Natural killer cell (primary cell): ENCODE data around the gene COX6B2. TPM values are rescaled to one million over a fixed set of nuclear protein-coding genes. Genes with fewer than 3 reads are reported as not detected.

ENCODE experiments used
- ATAC-seq, 3 donors: fragments of 150-1000 bp in 2 of 3; fragments of 200-7000 bp in 1 of 3; cut with Tn5 transposase; 1 replicate in 1 of 3; 2 replicates in 2 of 3; pipeline ENCODE4 v1.10.0; 2021; ENCODE audit warnings: mild to moderate bottlenecking in 2 of 3, moderate library complexity in 2 of 3
- DNase-seq, 2 donors: peaks; one replicate each; pipeline versions ENCODE4 v3.0.0 to v3.0.0-alpha.2; 2013 to 2021; ENCODE audit warnings: mixed read lengths in 1 of 2
- H3K27ac ChIP-seq: one replicate; pipeline ENCODE4 v1.5.1; 2013; ENCODE audit warnings: mild to moderate bottlenecking, low read length
- H3K27me3 ChIP-seq: one replicate; pipeline ENCODE4 v1.6.1; 2013; ENCODE audit warnings: low read length; ENCODE audit not compliant: control insufficient read depth, insufficient read depth
- H3K36me3 ChIP-seq: one replicate; pipeline ENCODE4 v1.6.1; 2013; ENCODE audit warnings: low read length; ENCODE audit not compliant: control insufficient read depth, insufficient read depth
- H3K4me1 ChIP-seq: one replicate; pipeline ENCODE4 v1.6.1; 2013; ENCODE audit warnings: low read length; ENCODE audit not compliant: control insufficient read depth, insufficient read depth
- H3K4me3 ChIP-seq: one replicate; pipeline ENCODE4 v1.5.1; 2013; ENCODE audit warnings: low read length
- H3K9me3 ChIP-seq: one replicate; pipeline ENCODE4 v1.6.1; 2013; ENCODE audit warnings: low read length; ENCODE audit not compliant: control insufficient read depth, insufficient read depth
- H3K27ac Mint-ChIP-seq, 2 donors: one replicate each; pipeline ENCODE4 v1.8.0; 2022; ENCODE audit warnings: mild to moderate bottlenecking in 2 of 2, mixed read lengths in 2 of 2, moderate library complexity in 1 of 2
- H3K27me3 Mint-ChIP-seq, 2 donors: one replicate each; pipeline ENCODE4 v1.8.0; 2022; ENCODE audit warnings: low read depth in 2 of 2, mixed read lengths in 2 of 2
- H3K36me3 Mint-ChIP-seq: one replicate; pipeline ENCODE4 v1.8.0; 2022; ENCODE audit warnings: mixed read lengths
- H3K4me1 Mint-ChIP-seq, 2 donors: one replicate each; pipeline ENCODE4 v1.8.0; 2022; ENCODE audit warnings: mixed read lengths in 2 of 2
- H3K4me3 Mint-ChIP-seq: one replicate; pipeline ENCODE4 v1.8.0; 2022; ENCODE audit warnings: mild to moderate bottlenecking, moderate library complexity, mixed read lengths
- H3K9me3 Mint-ChIP-seq, 2 donors: one replicate each; pipeline ENCODE4 v1.8.0; 2022; ENCODE audit warnings: mixed read lengths in 2 of 2
- WGBS: methylation state at CpG from one replicate; pipeline ENCODE4 v1.1.7; 2013; ENCODE audit warnings: missing lambda C conversion rate; ENCODE audit not compliant: insufficient coverage; 5-methylcytosine and 5-hydroxymethylcytosine counted together
- intact Hi-C: fragments of 100-400 bp; cut with micrococcal nuclease; formaldehyde crosslinking; loops from one replicate; pipeline ENCODE4 v1.14.2; 2022
- total RNA-seq, 4 donors: library from RNA; stranded (reverse); fragments of 120-200 nt in 1 of 4; gene quantifications; one replicate each; pipeline versions ENCODE4 v1.2.3 to v1.2.4, GENCODE V29; 2013 to 2022
- TF ChIP-seq, protein P1 (sequence below): fragments of 200-600 bp; IDR thresholded peaks from one replicate; pipeline ENCODE4 v1.8.0; 2022; ENCODE audit warnings: antibody characterized with exemption

Gene COX6B2
- total RNA-seq, 3 donors from 2014 or later (not counting 1 experiment from before 2014, with no cell fraction given), result 0.26 to 6.5 TPM; not detected in 1

DNA sequence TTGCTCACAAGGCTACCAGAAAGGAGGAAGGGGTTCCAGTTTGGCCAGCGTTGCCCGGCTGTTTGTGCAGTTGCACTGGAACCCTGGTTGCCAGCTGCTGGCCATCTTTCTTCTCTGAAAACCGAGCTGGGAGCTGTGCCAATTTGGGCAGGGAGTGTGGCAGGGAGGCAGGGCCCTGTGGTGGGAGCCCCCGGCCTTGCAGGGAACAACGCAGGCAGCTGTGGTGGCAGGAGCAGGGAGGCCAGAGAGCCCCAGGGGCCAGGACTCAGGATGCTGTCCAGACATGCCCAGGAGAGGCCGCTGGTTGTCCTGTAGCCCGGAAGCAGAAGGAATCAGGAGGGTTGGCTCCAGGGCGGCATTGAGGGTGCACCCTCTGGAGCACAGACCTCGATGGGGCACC lies 10.1 kb downstream of the COX6B2 start:
- Mint-ChIP-seq H3K36me3 (no peaks in the 10 kb centered on the region), H3K9me3 (no peaks in the 10 kb centered on the region), H3K27ac (no peak overlapping the region), H3K27me3 (no peaks in the 10 kb centered on the region), H3K4me3 (no peak overlapping the region), H3K4me1 (peaks cover 10 to 31% of the 10 kb centered on the region in 2 donors)
- TF ChIP-seq, protein P1, sequence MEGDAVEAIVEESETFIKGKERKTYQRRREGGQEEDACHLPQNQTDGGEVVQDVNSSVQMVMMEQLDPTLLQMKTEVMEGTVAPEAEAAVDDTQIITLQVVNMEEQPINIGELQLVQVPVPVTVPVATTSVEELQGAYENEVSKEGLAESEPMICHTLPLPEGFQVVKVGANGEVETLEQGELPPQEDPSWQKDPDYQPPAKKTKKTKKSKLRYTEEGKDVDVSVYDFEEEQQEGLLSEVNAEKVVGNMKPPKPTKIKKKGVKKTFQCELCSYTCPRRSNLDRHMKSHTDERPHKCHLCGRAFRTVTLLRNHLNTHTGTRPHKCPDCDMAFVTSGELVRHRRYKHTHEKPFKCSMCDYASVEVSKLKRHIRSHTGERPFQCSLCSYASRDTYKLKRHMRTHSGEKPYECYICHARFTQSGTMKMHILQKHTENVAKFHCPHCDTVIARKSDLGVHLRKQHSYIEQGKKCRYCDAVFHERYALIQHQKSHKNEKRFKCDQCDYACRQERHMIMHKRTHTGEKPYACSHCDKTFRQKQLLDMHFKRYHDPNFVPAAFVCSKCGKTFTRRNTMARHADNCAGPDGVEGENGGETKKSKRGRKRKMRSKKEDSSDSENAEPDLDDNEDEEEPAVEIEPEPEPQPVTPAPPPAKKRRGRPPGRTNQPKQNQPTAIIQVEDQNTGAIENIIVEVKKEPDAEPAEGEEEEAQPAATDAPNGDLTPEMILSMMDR, result no peak
- H3K36me3 ChIP-seq, result peaks cover 4% of the 10 kb centered on the region
- no peak overlapping the region for H3K4me3 ChIP-seq
- intact Hi-C loops, result no loop called here
- 91% methylated on average over 9 of the region's 9 CpGs for WGBS
- H3K27me3 ChIP-seq, result no peaks in the 10 kb centered on the region
- ATAC-seq, result no peak
- no peaks in the 10 kb centered on the region for H3K9me3 ChIP-seq
- no peak for DNase-seq
- no peak overlapping the region for H3K27ac ChIP-seq
- H3K4me1 ChIP-seq, result peaks cover 19% of the 10 kb centered on the region

DNA sequence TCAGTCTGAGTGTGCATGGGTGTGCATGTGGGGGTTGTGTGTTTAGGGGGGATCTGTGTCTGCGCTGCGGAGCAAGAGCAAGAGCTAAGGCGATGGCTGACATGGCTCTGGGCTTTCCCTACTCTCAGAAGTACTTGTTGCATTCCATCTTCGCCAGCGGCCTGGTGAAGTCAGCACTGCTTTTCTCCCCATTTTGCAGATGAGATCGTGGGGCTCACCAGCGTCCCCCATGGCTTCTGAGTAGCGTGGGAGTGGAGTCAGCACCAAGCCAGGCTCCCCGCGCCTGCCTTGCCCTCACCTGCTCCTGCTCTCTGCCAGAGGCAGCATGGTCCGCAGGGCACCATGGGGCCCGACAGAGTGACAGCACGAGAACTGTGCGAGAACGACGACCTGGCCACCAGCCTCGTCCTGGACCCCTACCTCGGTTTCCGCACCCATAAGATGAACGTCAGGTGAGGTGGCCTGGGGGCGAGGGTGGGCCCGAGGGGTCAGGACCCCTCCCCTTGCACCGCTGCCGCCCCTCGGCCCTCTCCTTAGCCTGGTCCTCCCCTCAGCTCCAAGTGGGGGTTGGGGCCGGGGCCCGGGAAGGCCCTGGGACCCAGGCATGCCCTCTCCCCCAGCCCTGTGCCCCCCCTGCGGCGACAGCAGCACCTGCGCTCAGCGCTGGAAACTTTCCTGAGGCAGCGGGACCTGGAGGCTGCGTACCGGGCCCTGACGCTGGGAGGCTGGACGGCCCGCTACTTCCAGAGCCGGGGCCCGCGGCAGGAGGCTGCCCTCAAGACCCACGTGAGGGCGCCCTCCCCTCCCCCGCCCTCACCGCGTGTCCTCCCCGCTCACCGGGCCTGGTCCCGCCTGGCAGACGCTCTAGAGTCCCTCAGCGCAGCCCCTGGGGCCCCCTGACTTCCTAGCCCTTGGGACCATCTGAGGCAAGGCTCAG lies 12.7 kb downstream of the COX6B2 start:
- no peak overlapping the region for H3K4me3 ChIP-seq
- H3K27ac Mint-ChIP-seq, result peak overlapping the region in 1 of 2 donors; percentile 99
- peaks cover 31% of the 10 kb centered on the region for H3K4me1 ChIP-seq
- H3K36me3 Mint-ChIP-seq, result no peaks in the 10 kb centered on the region
- 95% methylated on average over 50 of the region's 50 CpGs for WGBS
- no peak for DNase-seq
- peaks cover 18 to 41% of the 10 kb centered on the region in 2 donors for H3K4me1 Mint-ChIP-seq
- H3K27ac ChIP-seq, result no peak overlapping the region
- H3K36me3 ChIP-seq, result peaks cover 4% of the 10 kb centered on the region
- H3K27me3 ChIP-seq, result no peaks in the 10 kb centered on the region
- TF ChIP-seq, protein P1, result no peak
- intact Hi-C loops, result no loop called here
- H3K27me3 Mint-ChIP-seq, result peaks cover 0 to 3% of the 10 kb centered on the region in 2 donors
- H3K9me3 Mint-ChIP-seq, result no peaks in the 10 kb centered on the region
- no peaks in the 10 kb centered on the region for H3K9me3 ChIP-seq
- peak overlapping the region; percentile 21 for H3K4me3 Mint-ChIP-seq
- ATAC-seq, result no peak

DNA sequence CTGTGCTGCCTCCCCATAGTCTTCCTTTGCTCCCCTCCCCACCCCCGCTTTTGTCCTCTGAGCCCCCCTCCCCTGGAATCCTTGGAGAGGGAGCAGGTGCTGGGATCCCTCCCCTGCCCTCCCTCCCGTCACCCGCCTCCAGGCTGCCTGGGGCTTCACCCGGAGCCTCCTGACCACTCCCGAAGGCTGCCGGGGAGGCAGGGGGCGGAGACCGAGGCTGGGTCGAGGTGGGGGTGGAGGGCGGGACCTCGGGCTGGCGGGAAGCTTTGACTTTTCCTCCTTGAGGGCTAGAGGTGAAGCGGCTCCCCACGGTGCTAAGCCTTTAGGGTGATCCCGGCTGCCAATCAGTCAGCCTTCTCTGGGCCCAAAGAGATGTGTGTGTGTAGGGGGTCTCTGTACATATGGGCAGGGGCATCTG lies 13.3 kb downstream of the COX6B2 start:
- Histone ChIP-seq H3K27ac (no peak overlapping the region), H3K27me3 (no peaks in the 10 kb centered on the region), H3K9me3 (no peaks in the 10 kb centered on the region), H3K36me3 (peaks cover 4% of the 10 kb centered on the region), H3K4me1 (peaks cover 31% of the 10 kb centered on the region), H3K4me3 (no peak overlapping the region)
- intact Hi-C loops, result no loop called here
- TF ChIP-seq, protein P1, result no peak
- 1% methylated on average over 14 of the region's 15 CpGs for WGBS
- H3K36me3 Mint-ChIP-seq, result no peaks in the 10 kb centered on the region
- ATAC-seq (no peak), DNase-seq (peak in 1 of 2 donors; percentile 67)
- peaks cover 0 to 4% of the 10 kb centered on the region in 2 donors for H3K27me3 Mint-ChIP-seq
- no peaks in the 10 kb centered on the region for H3K9me3 Mint-ChIP-seq
- peaks cover 18 to 41% of the 10 kb centered on the region in 2 donors for H3K4me1 Mint-ChIP-seq
- peak overlapping the region; percentile 96 to 99 for H3K27ac Mint-ChIP-seq
- H3K4me3 Mint-ChIP-seq, result peak overlapping the region; percentile 84
